MM.1S (cell line): ENCODE measurements around the gene DCDC2.

ENCODE experiments used
- EZH2 ChIP-seq: fragments of 300-600 bp; sonication (generic); optimal IDR thresholded peaks from 2 replicates; pipeline ENCODE3; 2017; ENCODE audit warnings: low read depth, mild to moderate bottlenecking, antibody characterized with exemption, low read length, mixed read lengths
- EZH2phosphoT487 ChIP-seq: fragments of 300-600 bp; sonication (generic); IDR thresholded peaks from 2 replicates; pipeline ENCODE4 v1.6.1; 2018; ENCODE audit warnings: antibody characterized with exemption, low read length

DNA sequence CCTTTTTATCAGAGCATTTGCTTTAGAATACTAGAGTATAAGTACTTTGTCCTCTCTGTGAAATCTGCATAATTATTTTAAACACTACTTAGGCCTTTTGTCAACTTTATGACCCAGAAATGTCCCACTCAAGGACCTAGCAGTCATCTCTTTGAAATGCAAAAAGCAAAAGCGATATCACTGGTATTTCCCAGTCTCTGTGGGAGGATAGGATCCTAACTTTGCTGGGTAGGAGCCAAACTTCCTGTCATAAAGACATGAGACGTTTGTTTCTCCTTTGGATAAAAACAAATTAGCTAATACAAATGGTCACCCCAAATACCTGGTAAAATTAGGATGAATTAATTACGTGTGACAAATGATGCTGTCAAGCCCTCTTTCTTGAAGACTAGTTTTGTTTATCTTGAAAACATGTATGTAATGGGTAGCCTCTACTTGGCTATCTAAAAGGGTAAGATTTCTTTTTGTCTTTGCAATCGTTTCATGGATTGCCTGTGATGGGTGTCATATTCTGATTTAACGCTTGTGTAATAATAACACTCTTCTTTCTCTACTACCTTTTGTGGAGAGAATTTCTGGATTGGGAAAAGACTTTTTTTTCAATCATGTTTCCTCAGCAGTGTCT lies 36.2 kb downstream of the DCDC2 start:
- TF ChIP-seq EZH2phosphoT487 (no peak), EZH2 (no peak)
